ENCODE measurements around the gene DUX4.
"Not testable (repeated sequence)": the region's sequence is repeated elsewhere in the genome, so short reads cannot be mapped to it uniquely, and the experiment has no call there.

DUX4 gene

GRCh38 chr4:190173428-190173827 lies at the start of gene DUX4:
Gene DUX4 (plus strand): TSS chr4:190173774. CDS start chr4:190173774, 0 bp downstream.
- not testable (repeated sequence) for DNase-seq (ENCODE audit: low read depth in 2 of 2)

DNA sequence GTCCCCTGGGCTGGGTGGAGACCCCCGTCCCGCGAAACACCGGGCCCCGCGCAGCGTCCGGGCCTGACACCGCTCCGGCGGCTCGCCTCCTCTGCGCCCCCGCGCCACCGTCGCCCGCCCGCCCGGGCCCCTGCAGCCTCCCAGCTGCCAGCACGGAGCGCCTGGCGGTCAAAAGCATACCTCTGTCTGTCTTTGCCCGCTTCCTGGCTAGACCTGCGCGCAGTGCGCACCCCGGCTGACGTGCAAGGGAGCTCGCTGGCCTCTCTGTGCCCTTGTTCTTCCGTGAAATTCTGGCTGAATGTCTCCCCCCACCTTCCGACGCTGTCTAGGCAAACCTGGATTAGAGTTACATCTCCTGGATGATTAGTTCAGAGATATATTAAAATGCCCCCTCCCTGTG lies 1.9 kb downstream of the DUX4 start:
- DNase-seq (ENCODE audit: low read depth in 2 of 2), result not testable (repeated sequence)

- DNase-seq (ENCODE audit: low read depth in 2 of 2), result not testable (repeated sequence)
Measured at GRCh38 chr4:190177727-190178605, 4.4 kb downstream of the DUX4 start.

- DNase-seq (ENCODE audit: low read depth in 2 of 2), result not testable (repeated sequence)
Measured at GRCh38 chr4:190178606-190178990, 5.0 kb downstream of the DUX4 start.

- not testable (repeated sequence) for DNase-seq (ENCODE audit: low read depth in 2 of 2)
Measured at GRCh38 chr4:190179030-190179739, 5.6 kb downstream of the DUX4 start.

DNA sequence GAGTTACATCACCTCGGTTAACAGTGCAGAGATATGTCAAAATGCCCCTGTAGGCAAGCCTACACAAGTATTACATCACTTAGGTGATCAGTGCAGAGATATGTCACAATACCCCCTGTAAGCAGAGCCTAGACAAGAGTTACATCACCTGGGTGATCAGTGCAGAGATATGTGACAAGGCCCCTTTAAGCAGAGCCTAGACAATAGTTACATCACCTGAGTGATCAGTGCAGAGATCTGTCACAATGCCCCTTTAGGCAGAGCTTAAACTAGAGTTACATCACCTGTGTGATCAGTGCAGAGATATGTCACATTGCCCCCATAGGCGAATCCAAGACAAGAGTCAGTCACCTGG lies 6.1 kb downstream of the DUX4 start:
- not testable (repeated sequence) for DNase-seq (ENCODE audit: low read depth in 2 of 2)

DNA sequence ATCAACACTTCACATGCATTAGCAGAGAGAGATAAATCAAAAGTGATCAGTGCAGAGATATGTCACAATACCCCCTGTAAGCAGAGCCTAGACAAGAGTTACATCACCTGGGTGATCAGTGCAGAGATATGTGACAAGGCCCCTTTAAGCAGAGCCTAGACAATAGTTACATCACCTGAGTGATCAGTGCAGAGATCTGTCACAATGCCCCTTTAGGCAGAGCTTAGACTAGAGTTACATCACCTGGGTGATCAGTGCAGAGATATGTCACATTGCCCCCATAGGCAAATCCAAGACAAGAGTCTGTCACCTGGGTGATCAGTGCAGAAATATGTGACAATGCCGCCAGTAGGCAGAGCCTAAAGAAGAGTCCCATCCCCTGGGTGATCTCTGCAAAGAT lies 7.4 kb downstream of the DUX4 start:
- not testable (repeated sequence) for DNase-seq (ENCODE audit: low read depth in 2 of 2)

- not testable (repeated sequence) for DNase-seq (ENCODE audit: low read depth in 2 of 2)
Measured at GRCh38 chr4:190181481-190182100, 8.0 kb downstream of the DUX4 start.

DNA sequence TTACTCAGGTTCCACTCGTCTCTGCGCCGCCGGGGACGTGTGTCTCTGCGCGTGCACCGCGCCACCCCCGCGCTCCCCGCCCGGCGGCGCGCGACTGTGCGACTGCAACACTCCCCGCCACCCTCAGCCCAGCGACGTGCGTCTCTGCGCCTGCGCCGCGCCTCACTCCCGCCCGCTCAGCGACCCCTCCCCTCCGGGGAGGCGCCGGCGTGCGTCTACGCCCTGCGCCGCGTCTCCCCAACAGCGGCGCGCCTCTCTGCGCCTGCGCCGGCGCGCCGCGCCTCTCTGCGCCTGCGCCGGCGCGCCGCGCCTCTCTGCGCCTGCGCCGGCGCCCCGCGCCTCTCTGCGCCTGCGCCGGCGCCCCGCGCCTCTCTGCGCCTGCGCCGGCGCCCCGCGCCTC lies 29.9 kb downstream of the DUX4 start:
- not testable (repeated sequence) for DNase-seq (ENCODE audit: low read depth in 2 of 2)
